ENCODE results near the gene SLC24A3. TPM values are rescaled to one million over a fixed set of nuclear protein-coding genes. Genes with fewer than 3 reads are reported as not detected.
A peak's percentile ranks its signal among the peaks of the same experiment; 100 is the strongest.

The SLC24A3 gene
- total RNA-seq, 1 donor from 2014 or later, result 1.4 TPM

DNA sequence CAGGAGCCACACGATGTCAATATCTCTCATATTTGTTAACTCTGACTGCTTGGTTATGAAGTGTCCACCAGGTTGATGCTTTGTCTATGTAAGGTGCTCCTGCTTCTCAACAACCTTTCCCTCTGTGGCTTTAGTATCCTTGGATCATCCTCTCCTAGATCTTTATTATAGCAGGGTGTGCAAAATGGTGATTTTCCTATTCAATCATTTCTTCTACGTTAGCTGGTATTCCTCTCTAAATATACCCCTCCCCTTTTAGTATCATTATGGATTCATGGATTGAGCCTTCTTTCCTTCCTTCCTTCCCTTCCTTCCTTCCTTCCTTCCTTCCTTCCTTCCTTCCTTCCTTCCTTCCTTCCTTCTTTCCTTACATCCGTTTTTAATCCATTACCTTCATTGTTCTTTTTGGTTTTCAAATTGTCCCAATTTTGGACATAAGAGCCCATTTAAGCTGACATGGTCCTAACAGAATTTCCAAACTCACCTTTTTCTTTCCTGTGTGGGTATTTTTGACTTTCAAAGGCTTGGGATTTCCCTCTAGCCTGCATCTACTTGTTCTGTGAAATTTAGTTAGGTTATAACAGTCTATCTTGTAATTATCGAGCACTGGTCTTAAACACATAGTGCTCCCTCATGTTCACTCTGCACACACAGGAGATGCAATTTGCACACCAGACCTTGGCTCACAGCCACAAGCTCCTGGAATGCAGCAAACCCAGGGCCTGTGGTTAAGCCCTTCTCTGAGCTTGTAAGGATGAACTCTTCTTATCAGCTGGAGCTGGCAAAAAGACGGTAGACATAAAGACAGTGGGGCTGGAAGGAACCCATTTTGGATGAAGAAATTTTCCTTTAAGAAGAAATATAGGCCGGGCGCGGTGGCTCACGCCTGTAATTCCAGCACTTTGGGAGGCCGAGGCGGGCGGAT, 109.9 kb downstream of the SLC24A3 start:
- DNase-seq (ENCODE audit: missing footprints) (no peak), ATAC-seq (no peak)
- intact Hi-C loops (cut with DNase I), result no loop called here

DNA sequence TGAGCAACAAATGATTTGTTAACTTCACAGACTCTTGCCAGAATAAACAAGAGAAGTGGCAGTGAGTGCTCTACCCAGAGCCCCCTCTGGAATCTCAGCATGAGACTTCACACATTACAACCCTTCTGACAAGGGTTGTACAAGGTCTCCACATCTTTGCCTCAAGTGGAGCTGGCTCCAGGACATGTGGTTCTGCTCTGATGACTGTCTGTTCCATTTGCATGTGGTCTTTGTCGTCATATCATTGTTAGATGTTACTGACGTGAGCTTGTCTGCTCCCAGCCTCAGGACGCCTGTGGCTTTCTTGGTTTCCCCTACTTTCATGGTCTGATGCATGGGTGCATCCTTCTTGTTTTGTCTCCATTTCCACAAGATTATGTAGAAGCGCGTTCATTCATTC, 115.0 kb downstream of the SLC24A3 start:
- ATAC-seq, result no peak
- no peak for DNase-seq (ENCODE audit: missing footprints)
- intact Hi-C loops (cut with DNase I), result no loop called here

DNA sequence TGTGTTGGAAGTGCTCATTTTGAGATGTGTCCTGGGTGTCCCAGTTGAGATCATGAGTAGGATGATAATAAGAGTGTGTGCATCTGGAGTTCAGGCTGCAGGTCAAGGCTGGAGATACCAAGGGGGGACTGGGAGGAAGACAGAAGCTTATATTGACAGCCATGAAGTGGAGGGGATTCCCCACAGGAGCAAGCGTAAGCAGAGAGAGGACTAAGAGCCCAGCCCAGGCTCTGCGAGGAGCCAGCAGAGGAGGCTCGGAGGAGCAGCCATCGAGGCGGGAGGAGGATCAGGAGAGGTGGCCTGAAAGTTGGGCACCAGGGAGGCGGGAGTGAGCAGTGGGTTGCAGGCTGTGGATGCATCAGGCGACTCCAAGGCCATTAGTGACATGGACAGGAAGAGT, 116.2 kb downstream of the SLC24A3 start:
- intact Hi-C loops (cut with DNase I), result no loop called here
- ATAC-seq (no peak), DNase-seq (ENCODE audit: missing footprints) (no peak)

- intact Hi-C loops (cut with DNase I), result no loop called here
- no peak for ATAC-seq
These were observed 117.6 kb downstream of the SLC24A3 start for GRCh38 chr20:19330038-19330437.

DNA sequence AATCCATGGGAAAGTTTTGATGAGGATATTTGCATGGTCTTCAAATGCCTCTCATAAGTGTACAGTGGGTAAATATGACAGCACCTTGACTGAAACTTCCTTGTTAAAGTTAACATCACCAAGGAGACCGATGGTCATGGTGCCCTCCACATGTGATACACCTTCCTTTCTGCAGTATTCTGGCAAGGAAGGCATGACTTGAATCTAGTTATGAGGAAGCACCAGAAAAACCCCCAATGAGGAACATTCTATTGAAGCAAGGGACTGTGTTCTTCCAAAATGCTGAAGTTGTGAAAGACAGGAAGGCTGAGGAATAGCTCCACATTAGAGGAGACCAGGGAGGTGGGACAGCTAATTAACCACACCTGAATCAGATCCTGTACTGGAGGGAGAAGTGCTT, 118.3 kb downstream of the SLC24A3 start:
- intact Hi-C loops (cut with DNase I), result no loop called here

More at GRCh38 chr20:19330038-19330437, 117.6 kb downstream of the SLC24A3 start:
- no peak for DNase-seq (ENCODE audit: missing footprints)

DNA sequence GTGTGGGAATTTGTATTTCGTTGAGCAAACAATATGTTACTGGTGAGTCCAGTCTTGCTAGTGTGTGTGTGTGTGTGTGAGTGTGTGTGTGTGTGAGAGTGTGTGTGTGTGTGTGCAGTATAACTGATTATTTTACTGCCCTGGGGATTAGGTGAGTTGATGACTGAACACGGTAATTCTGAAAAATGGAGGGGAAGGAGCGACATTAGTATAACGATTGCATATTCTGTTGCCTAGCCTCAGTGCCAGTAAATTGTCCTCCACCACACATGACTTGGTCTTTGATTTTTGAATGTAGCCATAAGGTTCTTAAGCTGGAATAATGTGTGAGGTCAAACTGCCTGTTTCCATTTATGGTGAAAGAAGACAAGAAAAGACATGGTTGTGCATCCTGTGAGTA, 121.1 kb downstream of the SLC24A3 start:
- intact Hi-C loops (cut with DNase I), result no loop called here
- ATAC-seq (no peak), DNase-seq (ENCODE audit: missing footprints) (no peak)

More for the DNA sequence above, 118.3 kb downstream of the SLC24A3 start:
- no peak for ATAC-seq
- no peak for DNase-seq (ENCODE audit: missing footprints)

DNA sequence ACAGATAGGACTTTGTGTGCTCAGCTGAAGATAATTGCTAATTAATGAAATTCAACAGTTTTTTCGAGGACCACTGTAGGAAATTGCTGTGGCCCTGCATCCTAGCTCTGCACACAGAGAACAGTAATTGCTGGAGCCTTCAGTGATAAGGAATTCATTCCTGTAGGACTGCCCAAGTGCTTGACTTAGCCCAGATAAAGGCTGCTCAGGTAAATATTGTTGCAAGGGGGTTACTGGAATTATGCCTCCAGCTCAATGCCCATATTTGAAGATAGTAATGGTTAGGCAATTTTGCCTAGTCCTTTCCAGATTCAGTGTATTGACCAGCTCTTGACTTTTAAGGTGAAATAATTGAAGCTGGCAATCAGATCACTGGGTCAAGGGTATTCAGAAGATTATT, 122.9 kb downstream of the SLC24A3 start:
- intact Hi-C loops (cut with DNase I), result no loop called here
- ATAC-seq, result no peak

DNA sequence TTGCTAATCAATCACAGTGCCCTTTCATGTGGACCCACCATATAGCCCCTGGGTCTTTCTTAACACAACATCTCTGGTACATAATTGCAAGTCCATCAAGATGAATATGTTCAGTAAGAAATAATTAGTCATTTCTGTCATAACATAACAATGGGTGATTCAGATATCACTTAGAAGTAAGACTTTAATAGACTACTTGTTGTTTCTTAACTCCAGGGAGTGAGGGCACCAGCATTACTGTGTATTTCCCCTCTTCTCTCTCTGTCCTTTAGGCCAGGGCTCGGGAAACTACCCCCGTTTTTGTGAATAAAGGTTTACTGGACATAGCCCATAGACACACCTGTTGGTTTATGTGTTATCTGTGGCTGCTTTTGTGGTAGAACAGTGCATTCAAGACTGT, 123.5 kb downstream of the SLC24A3 start:
- intact Hi-C loops (cut with DNase I), result no loop called here
- ATAC-seq (no peak), DNase-seq (ENCODE audit: missing footprints) (no peak)

More for the DNA sequence above, 122.9 kb downstream of the SLC24A3 start:
- DNase-seq (ENCODE audit: missing footprints), result no peak

DNA sequence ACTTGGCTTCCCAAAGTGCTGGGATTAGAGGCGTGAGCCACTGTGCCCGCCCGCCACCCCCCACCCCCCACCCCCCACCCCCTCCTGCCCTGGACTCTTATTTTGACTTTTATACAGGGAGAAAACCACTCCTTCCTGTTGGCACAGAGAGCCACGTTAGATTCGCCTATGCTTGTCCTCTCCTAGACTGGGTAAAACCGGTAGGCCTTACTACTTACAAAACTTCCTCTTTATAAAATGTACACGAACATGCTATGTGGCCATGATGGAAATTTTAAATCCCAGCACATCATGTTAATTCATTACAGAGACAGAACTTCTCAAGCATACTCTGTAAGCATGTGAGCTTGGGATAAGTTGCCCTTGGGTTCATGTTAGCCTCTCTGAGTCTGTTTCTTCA, 124.2 kb downstream of the SLC24A3 start:
- DNase-seq (ENCODE audit: missing footprints), result no peak
- no peak for ATAC-seq
- intact Hi-C loops (cut with DNase I), result no loop called here

DNA sequence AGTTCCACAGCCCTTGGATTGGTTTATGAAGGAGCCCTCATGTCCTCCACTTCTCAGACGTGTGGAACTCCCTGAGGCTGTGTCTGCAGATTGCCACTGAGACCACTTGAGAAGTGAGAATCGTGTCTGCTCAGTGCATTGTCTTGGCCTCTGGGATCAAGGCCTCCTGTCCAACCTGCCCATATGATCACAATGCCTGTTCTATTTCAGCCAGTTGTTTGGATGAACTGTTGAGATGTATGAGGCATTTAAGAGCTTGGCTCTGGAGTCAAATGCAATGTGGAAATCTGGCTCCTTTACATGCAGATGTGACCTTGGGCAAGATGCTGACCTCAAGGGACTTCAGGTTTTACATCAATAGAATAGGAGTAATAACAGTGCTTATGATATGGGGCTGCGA, 125.9 kb downstream of the SLC24A3 start:
- DNase-seq (ENCODE audit: missing footprints), result no peak
- ATAC-seq, result no peak
- intact Hi-C loops (cut with DNase I), result no loop called here

DNA sequence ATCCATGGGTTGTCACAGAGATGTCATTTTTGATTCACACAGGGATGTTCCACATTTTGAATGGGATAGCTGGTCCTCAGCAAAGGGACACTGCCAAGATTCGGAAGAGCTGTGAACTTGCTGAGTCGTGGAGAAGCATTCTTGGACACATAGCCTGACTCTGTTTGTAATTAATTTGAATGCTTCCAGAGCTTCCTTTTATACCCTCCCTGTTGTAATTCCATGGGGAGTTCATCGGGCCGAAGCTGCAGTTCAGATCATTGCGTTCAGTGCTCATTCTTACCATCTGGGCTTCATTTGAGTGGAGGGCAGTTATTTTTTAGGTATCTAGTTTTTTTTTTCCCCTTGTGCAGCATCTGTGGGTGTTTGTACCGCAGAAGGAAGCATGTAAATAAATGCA, 126.5 kb downstream of the SLC24A3 start:
- ATAC-seq (no peak), DNase-seq (ENCODE audit: missing footprints) (no peak)
- intact Hi-C loops (cut with DNase I), result no loop called here

DNA sequence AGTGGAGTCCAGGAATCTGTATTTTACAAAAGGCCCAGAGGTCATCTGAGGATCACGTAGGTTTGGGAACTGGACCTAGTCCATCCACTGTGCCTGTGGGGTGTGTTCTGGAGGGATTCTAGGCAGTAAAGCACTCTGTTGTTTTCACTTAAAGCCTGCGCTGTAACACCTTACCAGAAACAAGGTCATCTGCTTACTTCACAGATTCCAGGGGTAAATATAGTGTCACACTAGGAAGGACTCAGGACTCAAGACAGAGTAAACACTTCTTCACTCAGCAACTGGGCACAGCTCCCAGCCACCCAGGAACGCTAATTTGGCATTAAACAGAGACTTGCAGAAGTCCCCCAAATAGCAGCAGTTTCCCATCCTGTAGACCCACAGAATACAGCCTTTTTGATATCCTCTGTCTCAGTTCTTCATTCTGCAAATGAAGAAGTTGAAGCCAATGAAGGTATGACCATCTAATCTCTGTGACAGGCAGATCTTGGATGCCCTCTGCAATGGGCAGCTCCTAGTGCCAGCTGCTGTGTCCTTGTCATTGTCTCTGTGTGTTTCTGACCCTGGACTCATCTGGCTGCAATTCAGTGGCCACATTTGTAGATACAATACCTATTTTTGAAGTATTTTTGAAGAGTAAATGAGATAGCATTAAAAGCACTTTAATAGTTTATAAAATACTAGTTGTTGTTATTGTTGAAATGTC, 129.1 kb downstream of the SLC24A3 start:
- intact Hi-C loops (cut with DNase I), result no loop called here
- DNase-seq (ENCODE audit: missing footprints), result no peak

DNA sequence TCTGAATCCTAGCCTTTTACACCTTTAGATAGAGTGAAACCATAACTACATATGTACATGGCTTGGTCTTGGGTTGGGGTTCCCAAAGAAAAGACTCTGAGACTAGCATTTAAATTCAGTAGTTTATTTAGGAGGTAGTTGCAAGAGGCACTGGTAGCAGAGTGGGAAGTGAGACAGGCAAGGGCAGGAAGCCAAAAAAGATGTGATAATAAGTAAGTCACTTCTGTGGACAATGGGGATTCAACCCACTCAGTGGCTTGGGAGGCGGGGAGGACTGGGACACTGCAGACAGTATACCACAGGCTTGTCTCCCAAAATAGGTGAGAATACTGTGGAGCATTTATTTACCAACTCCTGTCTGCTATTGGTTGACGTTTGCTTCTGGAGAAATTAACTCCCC, 131.9 kb downstream of the SLC24A3 start:
- DNase-seq (ENCODE audit: missing footprints) (no peak), ATAC-seq (no peak)
- intact Hi-C loops (cut with DNase I), result no loop called here

More for the DNA sequence above, 129.1 kb downstream of the SLC24A3 start:
- peak; percentile 68 for ATAC-seq

DNA sequence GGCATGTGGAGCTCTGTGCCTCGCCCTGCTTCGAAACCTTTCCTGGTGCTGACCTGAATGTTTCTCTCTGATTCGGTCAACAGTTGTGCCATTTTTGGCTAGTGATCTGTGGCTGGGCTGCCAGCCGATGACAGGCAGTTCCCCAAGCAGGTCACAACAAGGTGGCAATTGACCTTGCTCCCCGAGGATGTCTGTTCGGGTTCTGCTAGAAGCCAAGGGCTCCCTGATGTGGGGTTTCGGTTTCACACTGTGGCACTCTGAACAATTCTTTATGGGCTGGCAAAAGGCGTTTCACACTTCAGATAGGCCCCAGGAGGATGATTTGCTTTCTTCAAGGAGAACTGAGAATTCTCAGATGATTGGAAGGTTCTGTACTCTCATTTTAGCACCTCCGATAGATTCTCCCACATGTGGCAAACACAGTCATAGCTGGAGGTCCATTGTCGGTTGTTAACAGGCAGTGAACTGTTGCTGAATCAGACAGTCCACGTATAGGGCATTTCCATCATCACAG, 135.6 kb downstream of the SLC24A3 start:
- peak; percentile 31 for ATAC-seq

GRCh38 chr20:19348582-19348981, 136.1 kb downstream of the SLC24A3 start:
- no peak for ATAC-seq
- intact Hi-C loops (cut with DNase I), result no loop called here
- no peak for DNase-seq (ENCODE audit: missing footprints)

More for the DNA sequence above, 135.6 kb downstream of the SLC24A3 start:
- no peak for DNase-seq (ENCODE audit: missing footprints)
- intact Hi-C loops (cut with DNase I), result no loop called here

DNA sequence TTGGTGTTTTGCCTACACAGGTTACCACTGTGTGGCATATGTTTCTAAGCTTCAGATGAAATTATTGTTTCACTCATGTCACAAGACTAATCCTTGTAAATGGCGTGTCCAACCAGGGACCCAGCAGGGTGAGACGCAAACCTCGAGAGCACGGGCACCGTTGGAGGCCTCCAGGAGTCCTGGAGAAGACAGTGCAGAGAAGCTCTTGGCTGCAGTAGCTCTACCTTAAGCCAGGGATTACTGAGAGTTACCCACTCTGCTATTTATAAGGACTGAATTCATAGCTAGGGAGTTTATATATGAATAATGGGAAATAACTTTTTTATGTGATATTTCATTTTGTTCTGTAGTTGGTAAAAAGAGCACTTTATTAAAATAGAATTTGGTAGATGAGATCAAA, 137.4 kb downstream of the SLC24A3 start:
- DNase-seq (ENCODE audit: missing footprints) (no peak), ATAC-seq (no peak)
- intact Hi-C loops (cut with DNase I), result no loop called here

DNA sequence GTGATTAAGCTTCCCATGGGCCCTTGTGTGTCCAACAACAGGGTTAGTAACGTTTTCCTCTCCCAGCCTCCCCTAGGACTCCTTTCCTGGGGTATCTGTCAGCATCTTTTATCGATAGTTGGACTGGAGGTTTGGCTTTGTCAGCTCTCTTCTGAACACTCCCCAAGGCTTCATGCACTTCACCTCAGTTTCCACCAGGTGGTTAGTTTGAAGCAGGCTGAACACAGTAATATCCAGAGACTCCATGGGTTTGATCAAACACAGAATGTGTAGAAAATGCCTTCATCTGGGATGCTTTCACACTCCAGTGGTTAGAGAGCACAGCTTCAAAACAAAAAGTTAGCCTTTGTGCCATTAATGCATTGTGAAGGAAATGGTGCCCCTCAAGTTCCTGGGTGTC, 139.1 kb downstream of the SLC24A3 start:
- intact Hi-C loops (cut with DNase I), result no loop called here
- DNase-seq (ENCODE audit: missing footprints) (no peak), ATAC-seq (no peak)

GRCh38 chr20:19354950-19355349, 142.5 kb downstream of the SLC24A3 start:
- DNase-seq (ENCODE audit: missing footprints), result no peak
- intact Hi-C loops (cut with DNase I), result no loop called here
- no peak for ATAC-seq

GRCh38 chr20:19361790-19362189, 149.3 kb downstream of the SLC24A3 start:
- intact Hi-C loops (cut with DNase I), result no loop called here
- no peak for ATAC-seq
- DNase-seq (ENCODE audit: missing footprints), result no peak

DNA sequence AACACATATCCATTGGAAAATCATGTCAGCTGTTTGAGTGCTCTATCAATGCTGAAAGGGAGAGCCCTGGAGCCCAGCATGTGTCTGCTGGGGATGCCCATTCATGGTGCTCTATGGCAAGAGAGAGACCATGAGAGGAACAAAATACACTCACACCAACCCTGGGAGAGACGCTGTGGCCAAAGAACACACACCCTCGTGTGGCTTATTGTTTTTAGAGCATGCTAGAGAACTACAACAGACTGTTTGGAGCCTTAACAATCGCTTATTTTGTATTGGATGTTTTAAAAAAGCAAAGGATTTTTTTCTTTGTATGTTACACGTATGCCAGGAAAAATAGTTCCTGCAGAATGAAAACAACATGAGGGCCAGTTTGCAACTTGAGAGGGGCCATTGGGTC, 151.0 kb downstream of the SLC24A3 start:
- intact Hi-C loops (cut with DNase I), result no loop called here
- ATAC-seq, result no peak
- no peak for DNase-seq (ENCODE audit: missing footprints)
